IPS-15b (cell line): ENCODE data around the gene BTD.

Source experiments
- H3K27me3 ChIP-seq: one replicate; pipeline ENCODE4 v1.6.1; 2013; ENCODE audit warnings: low read length; ENCODE audit not compliant: control insufficient read depth, insufficient read depth
- H3K36me3 ChIP-seq: one replicate; pipeline ENCODE4 v1.6.1; 2013; ENCODE audit warnings: low read length; ENCODE audit not compliant: control insufficient read depth, insufficient read depth
- H3K4me1 ChIP-seq: one replicate; pipeline ENCODE4 v1.6.1; 2013; ENCODE audit warnings: mild to moderate bottlenecking, low read length; ENCODE audit not compliant: control insufficient read depth, insufficient read depth
- H3K4me3 ChIP-seq: one replicate; pipeline ENCODE4 v1.5.1; 2013; ENCODE audit warnings: low read depth, low read length
- H3K9ac ChIP-seq: one replicate; pipeline ENCODE4 v1.6.1; 2013; ENCODE audit warnings: low read depth, mild to moderate bottlenecking, low read length
- H3K9me3 ChIP-seq: one replicate; pipeline ENCODE4 v1.6.1; 2013; ENCODE audit warnings: mild to moderate bottlenecking, low read length; ENCODE audit not compliant: control insufficient read depth, insufficient read depth

Gene BTD

GRCh38 chr3:15682561-15683185 lies 81.1 kb downstream of the BTD start:
- Histone ChIP-seq H3K4me3 (no peak overlapping the region), H3K9me3 (no peaks in the 10 kb centered on the region), H3K9ac (no peak overlapping the region), H3K36me3 (peaks cover 16% of the 10 kb centered on the region), H3K27me3 (no peaks in the 10 kb centered on the region), H3K4me1 (no peaks in the 10 kb centered on the region)

GRCh38 chr3:15683253-15683652 lies 81.7 kb downstream of the BTD start:
- Histone ChIP-seq H3K9ac (no peak overlapping the region), H3K36me3 (peaks cover 16% of the 10 kb centered on the region), H3K9me3 (no peaks in the 10 kb centered on the region), H3K4me3 (no peak overlapping the region), H3K4me1 (no peaks in the 10 kb centered on the region), H3K27me3 (no peaks in the 10 kb centered on the region)

- Histone ChIP-seq H3K4me3 (no peak overlapping the region), H3K4me1 (no peaks in the 10 kb centered on the region), H3K9ac (no peak overlapping the region), H3K9me3 (no peaks in the 10 kb centered on the region), H3K27me3 (no peaks in the 10 kb centered on the region), H3K36me3 (peaks cover 11% of the 10 kb centered on the region)
These were observed 84.4 kb downstream of the BTD start for GRCh38 chr3:15685927-15686326.

- Histone ChIP-seq H3K4me1 (no peaks in the 10 kb centered on the region), H3K9ac (no peak overlapping the region), H3K4me3 (no peak overlapping the region), H3K9me3 (no peaks in the 10 kb centered on the region), H3K36me3 (peaks cover 7% of the 10 kb centered on the region), H3K27me3 (no peaks in the 10 kb centered on the region)
These were observed 88.7 kb downstream of the BTD start for GRCh38 chr3:15690230-15690629.

- H3K27me3 ChIP-seq: no peaks in the 10 kb centered on the region
- no peak overlapping the region for H3K9ac ChIP-seq
- no peak overlapping the region for H3K4me3 ChIP-seq
- no peaks in the 10 kb centered on the region for H3K4me1 ChIP-seq
- H3K36me3 ChIP-seq: peaks cover 4% of the 10 kb centered on the region
- no peaks in the 10 kb centered on the region for H3K9me3 ChIP-seq
These were observed 89.2 kb downstream of the BTD start for GRCh38 chr3:15690748-15691147.

- Histone ChIP-seq H3K9me3 (no peaks in the 10 kb centered on the region), H3K36me3 (no peaks in the 10 kb centered on the region), H3K4me3 (no peak overlapping the region), H3K9ac (no peak overlapping the region), H3K4me1 (no peaks in the 10 kb centered on the region), H3K27me3 (no peaks in the 10 kb centered on the region)
These were observed 91.8 kb downstream of the BTD start for GRCh38 chr3:15693355-15693754.

- no peaks in the 10 kb centered on the region for H3K27me3 ChIP-seq
- no peaks in the 10 kb centered on the region for H3K4me1 ChIP-seq
- H3K36me3 ChIP-seq: no peaks in the 10 kb centered on the region
- H3K9me3 ChIP-seq: no peaks in the 10 kb centered on the region
- H3K4me3 ChIP-seq: no peak overlapping the region
- no peak overlapping the region for H3K9ac ChIP-seq
These were observed 93.1 kb downstream of the BTD start for GRCh38 chr3:15694628-15695027.
